ENCODE measurements around the gene EIF3D. TPM values are rescaled to one million over a fixed set of nuclear protein-coding genes. Genes with fewer than 3 reads are reported as not detected.

Gene EIF3D
- total and polyA plus RNA-seq, 2 of the 4 experiments (the other 2 are of a cell fraction) = 339 to 746 TPM

DNA sequence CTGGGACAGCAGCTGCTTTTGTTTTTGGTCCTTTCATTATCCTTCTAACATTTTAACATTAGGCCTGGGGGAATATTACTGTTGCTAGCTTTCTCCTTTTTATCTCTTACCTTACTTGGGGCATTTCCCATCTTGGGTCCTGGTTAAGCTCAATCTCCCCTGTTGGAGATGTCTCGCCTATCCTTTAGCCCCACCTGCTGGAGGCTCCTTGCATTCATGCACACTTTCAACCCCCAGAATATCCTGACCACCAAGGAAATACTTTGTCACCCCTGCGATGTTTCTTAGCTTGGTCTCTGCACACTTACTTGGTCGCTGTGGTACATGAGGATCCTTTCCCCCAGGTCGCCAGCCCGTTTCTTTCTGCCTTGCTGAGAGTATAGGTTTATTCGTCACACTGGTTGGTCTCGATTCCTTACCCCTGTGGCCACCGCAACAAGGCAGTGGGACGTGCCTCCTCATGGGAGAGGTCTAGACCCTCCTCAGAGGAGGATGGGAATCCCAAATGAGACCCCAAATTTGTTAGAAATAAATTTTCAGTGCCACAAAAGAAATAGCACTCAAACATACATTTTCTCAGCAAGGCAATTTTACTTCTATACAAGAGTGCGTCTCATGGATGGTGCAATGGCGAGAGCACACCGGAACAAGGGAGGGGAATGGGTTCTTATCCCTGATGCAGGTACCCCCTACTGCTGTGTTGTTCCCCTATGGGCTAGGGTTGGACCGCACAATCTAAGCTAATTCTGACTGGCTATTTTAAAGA lies 42.2 kb downstream of the EIF3D start:
- H3K36me3 ChIP-seq (ENCODE audit: control insufficient read depth, insufficient read depth, low read length) = peaks cover 4% of the 10 kb centered on the region; the same call in 1 of the 2 replicates
- no peak for TF ChIP-seq BHLHE40 (IDR thresholded peaks at IDR 0.05; ENCODE audit: low read depth, low read length)
- TF ChIP-seq POLR2A (IDR thresholded peaks at IDR 0.05; ENCODE audit: low read depth, low read length) = 0 out of 2 replicates have a peak, but pooled peaks have one; percentile 29
- TF ChIP-seq, protein P1, sequence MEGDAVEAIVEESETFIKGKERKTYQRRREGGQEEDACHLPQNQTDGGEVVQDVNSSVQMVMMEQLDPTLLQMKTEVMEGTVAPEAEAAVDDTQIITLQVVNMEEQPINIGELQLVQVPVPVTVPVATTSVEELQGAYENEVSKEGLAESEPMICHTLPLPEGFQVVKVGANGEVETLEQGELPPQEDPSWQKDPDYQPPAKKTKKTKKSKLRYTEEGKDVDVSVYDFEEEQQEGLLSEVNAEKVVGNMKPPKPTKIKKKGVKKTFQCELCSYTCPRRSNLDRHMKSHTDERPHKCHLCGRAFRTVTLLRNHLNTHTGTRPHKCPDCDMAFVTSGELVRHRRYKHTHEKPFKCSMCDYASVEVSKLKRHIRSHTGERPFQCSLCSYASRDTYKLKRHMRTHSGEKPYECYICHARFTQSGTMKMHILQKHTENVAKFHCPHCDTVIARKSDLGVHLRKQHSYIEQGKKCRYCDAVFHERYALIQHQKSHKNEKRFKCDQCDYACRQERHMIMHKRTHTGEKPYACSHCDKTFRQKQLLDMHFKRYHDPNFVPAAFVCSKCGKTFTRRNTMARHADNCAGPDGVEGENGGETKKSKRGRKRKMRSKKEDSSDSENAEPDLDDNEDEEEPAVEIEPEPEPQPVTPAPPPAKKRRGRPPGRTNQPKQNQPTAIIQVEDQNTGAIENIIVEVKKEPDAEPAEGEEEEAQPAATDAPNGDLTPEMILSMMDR (conservative IDR thresholded peaks at IDR 0.05; ENCODE audit: low read depth, low read length) = peak; percentile 83
- peak; percentile 75 for TF ChIP-seq SMC3 (IDR thresholded peaks at IDR 0.05; ENCODE audit: low read depth, low read length)
- no peak for TF ChIP-seq MAFK (IDR thresholded peaks at IDR 0.05; ENCODE audit: low read depth, low read length)
- peak; percentile 92 for TF ChIP-seq RAD21 (IDR thresholded peaks at IDR 0.05; ENCODE audit: low read length)
- TF ChIP-seq, protein P2, sequence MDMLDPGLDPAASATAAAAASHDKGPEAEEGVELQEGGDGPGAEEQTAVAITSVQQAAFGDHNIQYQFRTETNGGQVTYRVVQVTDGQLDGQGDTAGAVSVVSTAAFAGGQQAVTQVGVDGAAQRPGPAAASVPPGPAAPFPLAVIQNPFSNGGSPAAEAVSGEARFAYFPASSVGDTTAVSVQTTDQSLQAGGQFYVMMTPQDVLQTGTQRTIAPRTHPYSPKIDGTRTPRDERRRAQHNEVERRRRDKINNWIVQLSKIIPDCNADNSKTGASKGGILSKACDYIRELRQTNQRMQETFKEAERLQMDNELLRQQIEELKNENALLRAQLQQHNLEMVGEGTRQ (IDR thresholded peaks at IDR 0.05; ENCODE audit: low read depth, low read length) = no peak
- POLR2A ChIA-PET (ENCODE audit: unreplicated experiment) = no interaction called here
- no peak overlapping the region for H3K27ac ChIP-seq (ENCODE audit: insufficient read depth, low read length)
- no peak overlapping the region for H3K23ac ChIP-seq (ENCODE audit: low read depth, low read length)
- intact Hi-C loops (cut with micrococcal nuclease) (loop anchor here (1.0 to 2.0 kb wide), 2 partner anchors 292 to 342 kb away; no protein-coding TSS in a partner anchor), in situ Hi-C loops (cut with MboI; ENCODE audit: low sequenced_read_pairs) (loop anchor here (5.0 to 10.0 kb wide), 2 partner anchors 292 to 345 kb away; no protein-coding TSS in a partner anchor), dilution Hi-C loops (cut with HindIII; ENCODE audit: low sequenced_read_pairs, unreplicated experiment) (no loop called here)
- no peak overlapping the region for H2AK5ac ChIP-seq (ENCODE audit: low read depth, low read length)
- no peak overlapping the region for H3K14ac ChIP-seq (replicated peaks; ENCODE audit: low read depth, low read length)
- H2AK9ac ChIP-seq (replicated peaks; ENCODE audit: low read depth, low read length, poor library complexity) = no peak overlapping the region
- no peak overlapping the region for H3K4ac ChIP-seq (ENCODE audit: low read depth, low read length)
- H3K9me1 ChIP-seq (ENCODE audit: insufficient read depth, low read length) = no peaks in the 10 kb centered on the region; the same call in 1 of the 2 replicates
- H3K18ac ChIP-seq (ENCODE audit: low read depth, low read length) = no peak overlapping the region
- no peak overlapping the region for H2AFZ ChIP-seq (replicated peaks; ENCODE audit: low read length, poor library complexity)
- no TSS peak for BruUV-seq (replicated peaks)
- no peak overlapping the region for H2BK120ac ChIP-seq (ENCODE audit: low read depth, low read length)
- DNase-seq (peak; percentile 68), ATAC-seq (ENCODE audit: low read depth) (0 out of 2 replicates have a peak, but pooled peaks have one; percentile 22)
- H4K5ac ChIP-seq (ENCODE audit: low read depth, low read length) = no peak overlapping the region
- no peaks in the 10 kb centered on the region for H3K27me3 ChIP-seq (ENCODE audit: control insufficient read depth, insufficient read depth, low read length)
- no peak overlapping the region for H4K8ac ChIP-seq (ENCODE audit: low read depth in 2 of 2, low read length in 2 of 2)
- CTCF ChIA-PET = interaction anchor here (0.6 to 0.7 kb wide), 2 partner anchors 102 to 162 kb away, joined by 3 read pairs; no protein-coding TSS in a partner anchor
- H3K4me1 ChIP-seq (ENCODE audit: control insufficient read depth, insufficient read depth, low read length) = peaks cover 1% of the 10 kb centered on the region
- WGBS, 2 experiments (ENCODE audit: extremely low coverage in 2 of 2, insufficient read length in 1 of 2) = 75% methylated on average over 2 of the region's 13 CpGs; no CpG with 5 or more reads in 1 of the 2 experiments
- no peak overlapping the region for H3K9ac ChIP-seq (ENCODE audit: low read depth, low read length)
- no peak overlapping the region for H2BK20ac ChIP-seq (ENCODE audit: low read depth, low read length)
- H3K9me3 ChIP-seq (ENCODE audit: control insufficient read depth, insufficient read depth, low read length) = no peaks in the 10 kb centered on the region; the same call in 1 of the 2 replicates
- peaks cover 0 to 7% of the 10 kb centered on the region in 2 experiments; a peak in 2 of 4 replicates for H3K79me1 ChIP-seq (ENCODE audit: low read depth in 1 of 2, low read length in 2 of 2)
- no peak overlapping the region for H3K56ac ChIP-seq (ENCODE audit: extremely low read depth, insufficient read depth, low read length)
- H2BK15ac ChIP-seq (ENCODE audit: low read depth, low read length) = no peak overlapping the region
- H4K91ac ChIP-seq (ENCODE audit: insufficient read depth, low read depth, low read length) = no peak overlapping the region
- H3K4me2 ChIP-seq (ENCODE audit: low read depth, low read length) = no peak overlapping the region
- no peak overlapping the region for H3K4me3 ChIP-seq (ENCODE audit: insufficient read depth, low read depth, low read length)
- H4K20me1 ChIP-seq (ENCODE audit: insufficient read depth, low read length) = no peaks in the 10 kb centered on the region
- no peak overlapping the region for H2BK5ac ChIP-seq (ENCODE audit: low read depth, low read length, poor library complexity, severe bottlenecking)

All from IMR-90 (cell line).